SK-N-SH treated with all-trans-retinoic acid at 6 μM for 48 hours (cell line): ENCODE results near the gene GALNT1.

Experiments used
- ARNTL ChIP-seq: fragments of 450-650 bp; formaldehyde crosslinking; IDR thresholded peaks from 2 replicates; pipeline ENCODE4 v1.5.0; 2020; ENCODE audit warnings: low read depth, mild to moderate bottlenecking, moderate library complexity, borderline replicate concordance
- ESRRG ChIP-seq: fragments of 250-450 bp; sonication (Bioruptor Pico); IDR thresholded peaks from 2 replicates; pipeline ENCODE4 v1.6.1; 2021; ENCODE audit warnings: mild to moderate bottlenecking
- PATZ1 ChIP-seq: fragments of 250-450 bp; sonication (Bioruptor Pico); IDR thresholded peaks from 2 replicates; pipeline ENCODE4 v1.8.0; 2020; ENCODE audit warnings: mild to moderate bottlenecking, moderate library complexity, borderline replicate concordance
- PPARA ChIP-seq: fragments of 250-450 bp; sonication (Bioruptor Pico); IDR thresholded peaks from 2 replicates; pipeline ENCODE4 v1.5.0; 2020; ENCODE audit warnings: mild to moderate bottlenecking, borderline replicate concordance
- RARB ChIP-seq: fragments of 250-450 bp; sonication (Bioruptor Pico); IDR thresholded peaks from 2 replicates; pipeline ENCODE4 v1.8.0; 2021; ENCODE audit warnings: mild to moderate bottlenecking, moderate library complexity
- TF ChIP-seq, protein P1 (sequence below): fragments of 250-450 bp; sonication (Bioruptor Pico); IDR thresholded peaks from 2 replicates; pipeline ENCODE4 v1.5.1; 2020; ENCODE audit warnings: low read depth, mild to moderate bottlenecking, moderate library complexity

- TF ChIP-seq ESRRG (CRISPR knock-in tag) (no peak), PATZ1 (CRISPR knock-in tag) (no peak), ARNTL (CRISPR knock-in tag) (no peak), PPARA (CRISPR knock-in tag) (no peak), RARB (no peak)
- TF ChIP-seq, protein P1, sequence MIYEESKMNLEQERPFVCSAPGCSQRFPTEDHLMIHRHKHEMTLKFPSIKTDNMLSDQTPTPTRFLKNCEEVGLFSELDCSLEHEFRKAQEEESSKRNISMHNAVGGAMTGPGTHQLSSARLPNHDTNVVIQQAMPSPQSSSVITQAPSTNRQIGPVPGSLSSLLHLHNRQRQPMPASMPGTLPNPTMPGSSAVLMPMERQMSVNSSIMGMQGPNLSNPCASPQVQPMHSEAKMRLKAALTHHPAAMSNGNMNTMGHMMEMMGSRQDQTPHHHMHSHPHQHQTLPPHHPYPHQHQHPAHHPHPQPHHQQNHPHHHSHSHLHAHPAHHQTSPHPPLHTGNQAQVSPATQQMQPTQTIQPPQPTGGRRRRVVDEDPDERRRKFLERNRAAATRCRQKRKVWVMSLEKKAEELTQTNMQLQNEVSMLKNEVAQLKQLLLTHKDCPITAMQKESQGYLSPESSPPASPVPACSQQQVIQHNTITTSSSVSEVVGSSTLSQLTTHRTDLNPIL (CRISPR knock-in tag) = no peak
These were observed 22.8 kb downstream of the GALNT1 start for GRCh38 chr18:35604369-35604768.
